Neural cell (in vitro differentiated cells): ENCODE data around the gene DSCAM. TPM values are rescaled to one million over a fixed set of nuclear protein-coding genes. Genes with fewer than 3 reads are reported as not detected.
A peak's percentile ranks its signal among the peaks of the same experiment; 100 is the strongest.

Experiments
- H2AFZ ChIP-seq: fragments of 200-600, 300-800 bp; sonication (generic), shearing (Covaris generic); 2 replicates; pipeline ENCODE4 v1.6.0; 2014; ENCODE audit warnings: low read depth, mild to moderate bottlenecking, antibody characterized with exemption, low read length, moderate library complexity
- H3F3A ChIP-seq: fragments of 200-600 bp; shearing (Covaris generic); 2 replicates; pipeline ENCODE4 v1.6.1; 2016; ENCODE audit warnings: mild to moderate bottlenecking, moderate library complexity, mixed read lengths, antibody characterized with exemption, low read length; ENCODE audit not compliant: insufficient read depth, poor library complexity, severe bottlenecking
- H3K27ac ChIP-seq: fragments of 200-600, 300-800 bp; sonication (generic), shearing (Covaris generic); 2 replicates; pipeline ENCODE4 v1.5.1; 2014; ENCODE audit warnings: mild to moderate bottlenecking, low read length, moderate library complexity
- H3K27me3 ChIP-seq: fragments of 300-800, 200-600 bp; sonication (generic), shearing (Covaris generic); 2 replicates; pipeline ENCODE4 v1.6.0; 2014; ENCODE audit warnings: mild to moderate bottlenecking, low read depth, low read length, moderate library complexity; ENCODE audit not compliant: insufficient read depth
- H3K36me3 ChIP-seq: fragments of 300-800, 200-600 bp; sonication (generic), shearing (Covaris generic); 2 replicates; pipeline ENCODE4 v1.5.1; 2014; ENCODE audit warnings: mild to moderate bottlenecking, antibody characterized with exemption, low read length, moderate library complexity; ENCODE audit not compliant: insufficient read depth
- H3K4me2 ChIP-seq: fragments of 300-800, 200-600 bp; sonication (generic), shearing (Covaris generic); 2 replicates; pipeline ENCODE4 v1.6.0; 2014; ENCODE audit warnings: mild to moderate bottlenecking, low read length
- H3K4me3 ChIP-seq: fragments of 300-800, 200-600 bp; sonication (generic), shearing (Covaris generic); 2 replicates; pipeline ENCODE4 v1.5.1; 2014; ENCODE audit warnings: mild to moderate bottlenecking, low read length, moderate library complexity
- H3K79me2 ChIP-seq: fragments of 200-600 bp; shearing (Covaris generic); replicated peaks from 2 replicates; pipeline ENCODE4 v1.6.0; 2014; ENCODE audit warnings: mild to moderate bottlenecking, low read length, moderate library complexity; ENCODE audit not compliant: insufficient read depth
- H3K9ac ChIP-seq: fragments of 300-800, 200-600 bp; sonication (generic), shearing (Covaris generic); 2 replicates; pipeline ENCODE4 v1.6.1; 2016; ENCODE audit warnings: mild to moderate bottlenecking, low read length, mixed read lengths
- H3K9me2 ChIP-seq: fragments of 200-600 bp; shearing (Covaris generic); 2 replicates; pipeline ENCODE4 v1.6.1; 2016; ENCODE audit warnings: mild to moderate bottlenecking, low read length, mixed read lengths; ENCODE audit not compliant: insufficient read depth
- H3K9me3 ChIP-seq: fragments of 200-600, 300-800 bp; sonication (generic), shearing (Covaris generic); 2 replicates; pipeline ENCODE4 v1.6.1; 2016; ENCODE audit warnings: mild to moderate bottlenecking, mixed run types, low read length, moderate library complexity, mixed read lengths
- H4K20me1 ChIP-seq: fragments of 200-600 bp; shearing (Covaris generic); 2 replicates; pipeline ENCODE4 v1.6.1; 2016; ENCODE audit warnings: mild to moderate bottlenecking, mixed run types; ENCODE audit not compliant: insufficient read depth
- CTCF ChIP-seq: fragments of 450-650 bp; IDR thresholded peaks from 2 replicates; pipeline ENCODE4 v1.5.1; 2014; ENCODE audit warnings: antibody characterized with exemption, mild to moderate bottlenecking, moderate library complexity; ENCODE audit not compliant: poor library complexity, severe bottlenecking
- EP300 ChIP-seq: fragments of 450-650 bp; conservative IDR thresholded peaks from 2 replicates; pipeline ENCODE4 v1.6.1; 2014; ENCODE audit warnings: antibody characterized with exemption, mild to moderate bottlenecking, moderate library complexity; ENCODE audit not compliant: poor library complexity, severe bottlenecking
- EZH2 ChIP-seq: fragments of 200-600, 300-800 bp; shearing (Covaris generic), sonication (generic); IDR thresholded peaks from 2 replicates; pipeline ENCODE4 v1.6.1; 2014; ENCODE audit warnings: antibody characterized with exemption, low read length, borderline replicate concordance, mild to moderate bottlenecking; ENCODE audit not compliant: insufficient read depth, poor library complexity, severe bottlenecking
- MXI1 ChIP-seq: fragments of 450-650 bp; conservative IDR thresholded peaks from 2 replicates; pipeline ENCODE4 v1.6.1; 2014; ENCODE audit warnings: antibody characterized with exemption, mild to moderate bottlenecking; ENCODE audit not compliant: poor library complexity, severe bottlenecking
- POLR2AphosphoS5 ChIP-seq: IDR thresholded peaks from 2 replicates; pipeline ENCODE4 v1.6.1; 2012
- RAD21 ChIP-seq: fragments of 450-650 bp; conservative IDR thresholded peaks from 2 replicates; pipeline ENCODE4 v1.6.1; 2014; ENCODE audit warnings: antibody characterized with exemption, mild to moderate bottlenecking, moderate library complexity
- SMC3 ChIP-seq: fragments of 450-650 bp; conservative IDR thresholded peaks from 2 replicates; pipeline ENCODE4 v1.6.1; 2014; ENCODE audit warnings: antibody characterized with exemption, mild to moderate bottlenecking, moderate library complexity; ENCODE audit not compliant: poor library complexity
- TAF1 ChIP-seq: IDR thresholded peaks from 2 replicates; pipeline ENCODE4 v1.6.1; 2012; ENCODE audit warnings: low read depth
- polyA plus RNA-seq: library from polyadenylated mRNA; depleted of rRNA; stranded (reverse); fragments of >200 nt; gene quantifications from 2 replicates; pipeline ENCODE4 v1.2.3, GENCODE V29; 2014
- TF ChIP-seq, protein P1 (sequence below): IDR thresholded peaks from 2 replicates; pipeline ENCODE4 v1.6.1; 2012; ENCODE audit warnings: borderline replicate concordance

DSCAM gene
- polyA plus RNA-seq, 1 donor from 2014 or later = 5.3 TPM

GRCh38 chr21:40208206-40208947, 638.6 kb downstream of the DSCAM start:
- TF ChIP-seq, protein P1, sequence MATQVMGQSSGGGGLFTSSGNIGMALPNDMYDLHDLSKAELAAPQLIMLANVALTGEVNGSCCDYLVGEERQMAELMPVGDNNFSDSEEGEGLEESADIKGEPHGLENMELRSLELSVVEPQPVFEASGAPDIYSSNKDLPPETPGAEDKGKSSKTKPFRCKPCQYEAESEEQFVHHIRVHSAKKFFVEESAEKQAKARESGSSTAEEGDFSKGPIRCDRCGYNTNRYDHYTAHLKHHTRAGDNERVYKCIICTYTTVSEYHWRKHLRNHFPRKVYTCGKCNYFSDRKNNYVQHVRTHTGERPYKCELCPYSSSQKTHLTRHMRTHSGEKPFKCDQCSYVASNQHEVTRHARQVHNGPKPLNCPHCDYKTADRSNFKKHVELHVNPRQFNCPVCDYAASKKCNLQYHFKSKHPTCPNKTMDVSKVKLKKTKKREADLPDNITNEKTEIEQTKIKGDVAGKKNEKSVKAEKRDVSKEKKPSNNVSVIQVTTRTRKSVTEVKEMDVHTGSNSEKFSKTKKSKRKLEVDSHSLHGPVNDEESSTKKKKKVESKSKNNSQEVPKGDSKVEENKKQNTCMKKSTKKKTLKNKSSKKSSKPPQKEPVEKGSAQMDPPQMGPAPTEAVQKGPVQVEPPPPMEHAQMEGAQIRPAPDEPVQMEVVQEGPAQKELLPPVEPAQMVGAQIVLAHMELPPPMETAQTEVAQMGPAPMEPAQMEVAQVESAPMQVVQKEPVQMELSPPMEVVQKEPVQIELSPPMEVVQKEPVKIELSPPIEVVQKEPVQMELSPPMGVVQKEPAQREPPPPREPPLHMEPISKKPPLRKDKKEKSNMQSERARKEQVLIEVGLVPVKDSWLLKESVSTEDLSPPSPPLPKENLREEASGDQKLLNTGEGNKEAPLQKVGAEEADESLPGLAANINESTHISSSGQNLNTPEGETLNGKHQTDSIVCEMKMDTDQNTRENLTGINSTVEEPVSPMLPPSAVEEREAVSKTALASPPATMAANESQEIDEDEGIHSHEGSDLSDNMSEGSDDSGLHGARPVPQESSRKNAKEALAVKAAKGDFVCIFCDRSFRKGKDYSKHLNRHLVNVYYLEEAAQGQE = no peak
- TF ChIP-seq MXI1 (no peak), POLR2AphosphoS5 (no peak), SMC3 (no peak), EP300 (no peak), EZH2 (no peak), RAD21 (no peak), CTCF (no peak), TAF1 (no peak)
- H3K4me3 ChIP-seq = peak overlapping the region; percentile 39
- H4K20me1 ChIP-seq = no peaks in the 10 kb centered on the region
- no peak overlapping the region for H2AFZ ChIP-seq
- no peaks in the 10 kb centered on the region for H3K9me2 ChIP-seq
- H3K9ac ChIP-seq = peak overlapping the region; percentile 34
- no peaks in the 10 kb centered on the region for H3K79me2 ChIP-seq
- H3K4me2 ChIP-seq = no peak overlapping the region
- no peaks in the 10 kb centered on the region for H3K27me3 ChIP-seq
- peak overlapping the region; percentile 85 for H3K27ac ChIP-seq
- H3K9me3 ChIP-seq = no peaks in the 10 kb centered on the region
- H3F3A ChIP-seq = no peaks in the 10 kb centered on the region
- H3K36me3 ChIP-seq = no peaks in the 10 kb centered on the region

- H3K79me2 ChIP-seq = no peaks in the 10 kb centered on the region
- no peaks in the 10 kb centered on the region for H3K36me3 ChIP-seq
- H4K20me1 ChIP-seq = no peaks in the 10 kb centered on the region
- H3K27me3 ChIP-seq = no peaks in the 10 kb centered on the region
- no peak overlapping the region for H3K4me3 ChIP-seq
- H2AFZ ChIP-seq = no peak overlapping the region
- no peak overlapping the region for H3K4me2 ChIP-seq
- H3K9me2 ChIP-seq = no peaks in the 10 kb centered on the region
- no peaks in the 10 kb centered on the region for H3F3A ChIP-seq
- TF ChIP-seq TAF1 (no peak), EZH2 (no peak), MXI1 (no peak), CTCF (no peak), RAD21 (no peak), EP300 (no peak), SMC3 (no peak), POLR2AphosphoS5 (no peak)
- TF ChIP-seq, protein P1 = no peak
- H3K27ac ChIP-seq = peak overlapping the region; percentile 75
- H3K9me3 ChIP-seq = no peaks in the 10 kb centered on the region
- peak overlapping the region; percentile 3 for H3K9ac ChIP-seq
Observed at GRCh38 chr21:40200946-40201345, 646.0 kb downstream of the DSCAM start.
